Muscle layer of colon (tissue), 2 donors: ENCODE data around the gene DNAH12.
A peak's percentile ranks its signal among the peaks of the same experiment; 100 is the strongest.

Experiments used
- H3K27ac ChIP-seq: one replicate; pipeline ENCODE4 v1.7.0; 2013; ENCODE audit warnings: low read depth, mild to moderate bottlenecking, low read length, moderate library complexity
- H3K27me3 ChIP-seq, 2 donors: one replicate each; pipeline ENCODE4 v1.7.0; 2013; ENCODE audit warnings: low read length in 2 of 2, mild to moderate bottlenecking in 2 of 2; ENCODE audit not compliant: insufficient read depth in 2 of 2, control insufficient read depth in 1 of 2
- H3K36me3 ChIP-seq: one replicate; pipeline ENCODE4 v1.7.0; 2013; ENCODE audit warnings: mild to moderate bottlenecking, low read length; ENCODE audit not compliant: insufficient read depth
- H3K4me1 ChIP-seq: one replicate; pipeline ENCODE4 v1.7.0; 2013; ENCODE audit warnings: mild to moderate bottlenecking, low read length; ENCODE audit not compliant: insufficient read depth
- H3K4me3 ChIP-seq, 2 donors: one replicate each; pipeline ENCODE4 v1.7.0; 2013; ENCODE audit warnings: low read length in 2 of 2, low read depth in 1 of 2, mild to moderate bottlenecking in 1 of 2, moderate library complexity in 1 of 2
- H3K9ac ChIP-seq: one replicate; pipeline ENCODE4 v1.7.0; 2013; ENCODE audit warnings: low read length
- H3K9me3 ChIP-seq: one replicate; pipeline ENCODE4 v1.7.0; 2013; ENCODE audit warnings: mild to moderate bottlenecking, low read length
- donor health status: abdominal sarcoma.
- donor health status: Adenocarcinoma of cecum.

Gene DNAH12

DNA sequence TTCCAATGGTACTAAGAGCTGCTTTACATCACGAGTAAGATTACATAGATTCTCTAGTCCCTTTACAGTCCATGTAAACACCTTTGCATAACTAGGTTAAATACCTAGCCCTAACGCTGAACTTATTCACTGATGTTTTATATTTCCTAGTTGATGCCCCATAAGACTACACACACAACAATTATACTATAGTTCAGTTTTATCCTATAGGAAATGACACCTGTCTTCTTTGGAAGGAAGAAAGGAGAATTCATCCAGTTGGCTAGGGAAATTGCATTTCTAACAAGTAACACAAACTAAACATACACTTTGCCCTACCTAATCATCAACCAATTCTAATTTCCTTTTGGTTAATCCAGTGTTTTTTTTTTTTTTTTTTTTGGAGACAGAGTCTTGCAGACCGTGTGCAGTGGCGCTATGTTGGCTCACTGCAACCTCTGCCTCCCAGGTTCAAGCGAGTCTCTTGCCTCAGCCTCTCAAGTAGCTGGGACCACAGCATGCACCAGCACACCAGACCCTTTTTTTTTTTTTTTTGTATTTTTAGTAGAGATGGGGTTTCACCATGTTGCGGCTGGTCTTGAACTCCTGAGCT, 25.8 kb upstream of the DNAH12 start:
- no peak overlapping the region for H3K27ac ChIP-seq
- no peaks in the 10 kb centered on the region for H3K27me3 ChIP-seq
- peaks cover 40% of the 10 kb centered on the region for H3K36me3 ChIP-seq
- H3K9ac ChIP-seq: no peak overlapping the region
- H3K9me3 ChIP-seq: no peaks in the 10 kb centered on the region
- no peaks in the 10 kb centered on the region for H3K4me1 ChIP-seq
- H3K4me3 ChIP-seq: no peak overlapping the region

DNA sequence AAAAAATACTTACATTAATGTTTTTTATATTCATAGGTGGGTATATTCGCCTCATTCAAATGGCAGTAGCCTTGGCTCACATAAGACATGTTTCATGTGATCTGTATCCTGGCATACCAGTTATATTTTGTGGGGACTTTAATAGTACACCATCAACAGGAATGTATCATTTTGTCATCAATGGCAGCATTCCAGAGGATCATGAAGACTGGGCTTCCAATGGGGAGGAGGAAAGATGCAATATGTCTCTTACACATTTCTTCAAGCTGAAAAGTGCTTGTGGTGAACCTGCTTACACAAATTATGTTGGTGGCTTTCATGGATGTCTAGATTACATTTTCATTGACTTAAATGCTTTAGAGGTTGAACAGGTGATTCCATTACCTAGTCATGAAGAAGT, 15.4 kb upstream of the DNAH12 start:
- H3K9me3 ChIP-seq: no peaks in the 10 kb centered on the region
- H3K36me3 ChIP-seq: peaks cover 8% of the 10 kb centered on the region
- H3K4me1 ChIP-seq: peaks cover 26% of the 10 kb centered on the region
- H3K4me3 ChIP-seq: no peak overlapping the region
- H3K9ac ChIP-seq: no peak overlapping the region
- no peaks in the 10 kb centered on the region for H3K27me3 ChIP-seq
- no peak overlapping the region for H3K27ac ChIP-seq

DNA sequence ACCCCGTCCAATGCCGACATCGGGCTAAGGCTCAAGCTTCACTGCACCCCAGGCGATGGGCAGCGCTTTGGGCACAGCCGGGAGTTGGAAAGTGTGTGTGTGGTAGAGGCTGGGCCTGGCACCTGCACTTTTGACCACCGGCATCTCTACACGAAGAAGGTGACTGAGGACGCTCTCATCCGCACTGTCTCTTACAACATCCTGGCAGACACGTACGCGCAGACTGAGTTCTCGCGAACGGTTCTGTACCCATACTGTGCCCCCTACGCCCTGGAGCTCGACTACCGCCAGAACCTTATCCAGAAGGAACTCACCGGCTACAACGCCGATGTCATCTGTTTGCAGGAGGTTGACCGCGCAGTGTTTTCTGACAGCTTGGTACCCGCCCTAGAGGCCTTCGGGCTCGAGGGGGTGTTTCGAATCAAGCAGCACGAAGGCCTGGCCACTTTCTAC, 13.0 kb upstream of the DNAH12 start:
- Histone ChIP-seq H3K4me1 (peaks cover 26% of the 10 kb centered on the region), H3K36me3 (peaks cover 8% of the 10 kb centered on the region), H3K4me3 (peak overlapping the region; percentile 87 to 100), H3K27me3 (no peaks in the 10 kb centered on the region), H3K9ac (peak overlapping the region; percentile 92), H3K27ac (peak overlapping the region; percentile 97), H3K9me3 (no peaks in the 10 kb centered on the region)

DNA sequence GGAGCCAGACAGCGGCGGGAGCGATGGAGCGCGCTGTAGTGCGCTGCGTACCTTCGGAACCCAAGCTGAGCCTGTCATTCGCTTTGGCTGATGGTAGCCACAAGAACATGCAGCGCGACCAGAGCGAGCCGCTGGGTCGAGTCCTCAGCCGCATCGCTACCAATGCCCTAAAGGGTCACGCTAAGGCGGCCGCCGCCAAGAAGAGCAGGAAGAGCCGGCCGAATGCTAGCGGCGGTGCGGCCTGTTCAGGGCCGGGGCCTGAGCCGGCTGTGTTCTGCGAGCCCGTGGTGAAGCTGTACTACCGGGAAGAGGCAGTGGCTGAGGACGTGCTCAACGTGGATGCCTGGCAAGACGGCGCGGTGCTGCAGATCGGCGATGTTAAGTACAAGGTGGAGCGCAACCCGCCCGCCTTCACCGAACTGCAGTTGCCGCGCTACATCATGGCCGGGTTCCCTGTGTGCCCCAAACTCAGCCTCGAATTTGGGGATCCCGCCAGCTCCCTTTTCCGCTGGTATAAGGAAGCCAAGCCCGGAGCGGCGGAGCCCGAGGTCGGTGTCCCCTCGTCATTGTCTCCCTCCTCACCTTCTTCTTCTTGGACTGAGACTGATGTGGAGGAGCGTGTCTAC, 12.4 kb upstream of the DNAH12 start:
- Histone ChIP-seq H3K27ac (peak overlapping the region; percentile 97), H3K4me3 (peak overlapping the region; percentile 87 to 100), H3K9ac (peak overlapping the region; percentile 92), H3K27me3 (no peaks in the 10 kb centered on the region), H3K9me3 (no peaks in the 10 kb centered on the region), H3K36me3 (peaks cover 7% of the 10 kb centered on the region), H3K4me1 (peaks cover 26% of the 10 kb centered on the region)

DNA sequence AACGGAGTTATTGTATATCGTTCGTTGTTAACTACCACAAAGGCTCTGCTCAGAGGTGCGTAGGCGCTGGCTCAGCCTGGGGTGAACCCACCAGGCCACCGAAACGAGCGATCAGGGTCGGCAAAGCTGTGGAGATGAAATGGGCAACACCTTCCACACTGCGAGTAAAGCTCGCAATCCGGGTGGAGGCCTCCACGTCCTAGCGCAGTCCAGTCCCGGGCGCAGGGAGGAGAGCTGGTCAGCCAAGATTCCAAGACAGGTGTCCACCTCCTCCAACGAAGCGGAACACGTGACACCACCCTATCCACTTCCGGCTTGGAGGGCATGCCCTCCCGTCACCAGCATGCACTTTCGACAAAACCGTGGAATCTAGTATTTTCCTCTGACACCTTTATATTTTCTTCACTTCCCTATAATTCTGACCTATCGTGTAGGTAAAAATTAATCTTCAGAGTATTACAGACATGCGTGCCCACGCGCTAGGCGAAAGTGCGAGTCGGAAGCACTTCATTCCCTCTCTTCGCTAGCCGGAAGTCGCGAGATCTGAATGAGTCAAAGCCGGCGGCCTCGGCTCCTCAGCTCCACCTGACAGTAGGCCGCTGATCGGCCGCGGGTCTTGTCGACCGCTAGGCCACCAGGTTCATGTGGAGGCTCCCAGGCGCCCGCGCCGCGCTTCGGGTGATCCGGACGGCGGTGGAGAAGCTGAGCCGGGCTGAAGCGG, 11.8 kb upstream of the DNAH12 start, which contains the start of gene PDE12:
TSS of gene PDE12 (plus strand) at position 537 of the 721 bp plus-strand sequence. CDS start at position 643, 106 bp downstream.
- Histone ChIP-seq H3K36me3 (peaks cover 4% of the 10 kb centered on the region), H3K9ac (peak within 1 kb of the TSS; percentile 92), H3K27ac (peak within 1 kb of the TSS; percentile 97), H3K4me1 (peaks cover 26% of the 10 kb centered on the region), H3K4me3 (peak within 1 kb of the TSS; percentile 87 to 100), H3K27me3 (no peaks in the 10 kb centered on the region), H3K9me3 (no peaks in the 10 kb centered on the region)

DNA sequence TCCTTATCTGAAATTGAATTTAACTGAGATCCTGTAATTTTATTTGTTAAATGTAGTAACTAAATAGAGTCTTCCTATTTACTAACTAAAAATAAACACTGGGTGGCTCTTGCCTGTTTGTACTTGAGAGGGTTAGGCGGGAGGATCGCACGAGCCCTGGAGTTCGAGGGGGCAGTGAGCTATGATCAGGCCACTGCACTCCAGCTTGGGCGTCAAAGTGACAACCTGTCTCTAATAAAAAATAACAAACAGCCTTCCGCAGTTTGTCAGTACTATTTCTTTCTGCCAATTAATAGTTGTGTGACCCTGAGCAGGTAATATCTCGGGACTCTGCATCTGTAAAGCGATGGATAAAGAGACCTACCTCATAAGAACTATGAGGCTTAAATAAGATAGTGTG, 11.2 kb upstream of the DNAH12 start:
- peak overlapping the region; percentile 87 to 100 for H3K4me3 ChIP-seq
- no peaks in the 10 kb centered on the region for H3K9me3 ChIP-seq
- no peaks in the 10 kb centered on the region for H3K27me3 ChIP-seq
- H3K9ac ChIP-seq: peak overlapping the region; percentile 92
- H3K4me1 ChIP-seq: peaks cover 26% of the 10 kb centered on the region
- H3K36me3 ChIP-seq: peaks cover 4% of the 10 kb centered on the region
- H3K27ac ChIP-seq: peak overlapping the region; percentile 97

DNA sequence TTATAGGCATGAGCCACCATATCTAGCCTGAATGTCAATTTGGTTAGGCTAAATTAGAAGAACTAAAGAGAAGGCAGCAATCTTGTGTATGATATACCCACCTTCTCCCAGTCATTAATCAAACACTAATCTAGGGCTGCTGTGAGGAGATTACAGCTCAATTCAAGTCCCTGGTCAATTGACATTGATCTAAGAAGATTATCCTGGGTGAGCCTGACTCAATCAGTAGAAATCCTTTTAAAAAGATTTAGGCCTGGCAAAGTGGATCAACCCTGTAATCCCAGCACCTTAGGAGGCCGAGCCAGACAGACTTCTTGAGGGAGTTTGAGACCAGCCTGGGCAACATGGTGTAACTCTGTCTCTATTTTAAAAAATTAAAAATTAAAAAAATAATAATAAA, 2.5 kb upstream of the DNAH12 start:
- Histone ChIP-seq H3K36me3 (no peaks in the 10 kb centered on the region), H3K4me3 (no peak overlapping the region), H3K9ac (no peak overlapping the region), H3K27ac (no peak overlapping the region), H3K27me3 (no peaks in the 10 kb centered on the region), H3K4me1 (no peaks in the 10 kb centered on the region), H3K9me3 (no peaks in the 10 kb centered on the region)

DNA sequence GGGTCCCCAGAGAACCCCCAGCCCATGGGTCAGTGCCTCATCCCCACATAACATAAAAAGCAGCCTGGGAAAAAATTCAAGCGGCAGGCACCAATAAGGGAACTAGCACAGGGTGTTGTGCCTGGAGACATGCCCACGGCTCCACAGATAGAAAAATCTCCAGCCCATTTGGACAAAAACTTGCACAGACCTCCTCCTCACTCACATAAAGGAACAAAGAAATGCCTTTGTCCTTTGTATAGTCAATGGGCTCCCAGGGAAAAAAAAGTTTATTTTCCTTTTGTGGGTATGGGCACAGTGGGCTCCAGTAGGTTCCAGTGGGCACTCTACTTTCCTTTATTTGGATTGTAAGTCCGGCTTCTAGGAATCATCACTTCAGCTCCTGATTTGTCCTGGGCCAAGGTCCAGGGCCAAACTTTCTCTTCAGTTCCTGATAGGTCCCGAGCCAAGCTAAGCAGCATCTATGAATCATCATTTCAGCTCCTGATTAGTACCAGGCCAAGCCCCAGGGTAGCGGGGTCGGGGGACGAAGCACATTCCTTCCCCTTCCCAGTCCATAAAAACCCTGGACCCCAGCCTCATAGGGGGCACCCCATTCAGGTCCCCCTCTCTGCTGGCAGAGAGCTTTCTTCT, 1.6 kb upstream of the DNAH12 start:
- Histone ChIP-seq H3K4me3 (no peak overlapping the region), H3K36me3 (no peaks in the 10 kb centered on the region), H3K27me3 (no peaks in the 10 kb centered on the region), H3K9me3 (no peaks in the 10 kb centered on the region), H3K27ac (no peak overlapping the region), H3K4me1 (no peaks in the 10 kb centered on the region), H3K9ac (no peak overlapping the region)

DNA sequence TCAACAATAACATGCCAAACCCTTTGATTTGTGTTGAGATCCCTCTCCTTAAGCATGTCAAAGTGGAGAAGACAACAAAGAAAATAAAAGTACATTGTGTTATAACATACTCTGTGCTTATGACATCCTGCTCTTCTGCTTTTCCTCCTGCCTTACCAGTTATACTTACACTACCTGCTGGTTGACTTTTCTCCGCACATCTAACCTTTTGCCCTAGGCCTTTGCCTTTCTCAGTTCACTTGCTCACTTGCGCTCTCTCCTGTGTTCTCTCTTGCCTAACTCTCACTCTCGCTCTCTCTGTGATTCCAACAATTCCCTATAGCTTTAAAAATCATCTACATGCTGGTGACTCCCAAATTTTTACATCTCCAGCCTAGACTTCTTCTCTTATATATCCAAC, 5.7 kb downstream of the DNAH12 start:
- Histone ChIP-seq H3K4me1 (no peaks in the 10 kb centered on the region), H3K27ac (no peak overlapping the region), H3K4me3 (no peak overlapping the region), H3K9me3 (no peaks in the 10 kb centered on the region), H3K9ac (no peak overlapping the region), H3K36me3 (no peaks in the 10 kb centered on the region), H3K27me3 (no peaks in the 10 kb centered on the region)

DNA sequence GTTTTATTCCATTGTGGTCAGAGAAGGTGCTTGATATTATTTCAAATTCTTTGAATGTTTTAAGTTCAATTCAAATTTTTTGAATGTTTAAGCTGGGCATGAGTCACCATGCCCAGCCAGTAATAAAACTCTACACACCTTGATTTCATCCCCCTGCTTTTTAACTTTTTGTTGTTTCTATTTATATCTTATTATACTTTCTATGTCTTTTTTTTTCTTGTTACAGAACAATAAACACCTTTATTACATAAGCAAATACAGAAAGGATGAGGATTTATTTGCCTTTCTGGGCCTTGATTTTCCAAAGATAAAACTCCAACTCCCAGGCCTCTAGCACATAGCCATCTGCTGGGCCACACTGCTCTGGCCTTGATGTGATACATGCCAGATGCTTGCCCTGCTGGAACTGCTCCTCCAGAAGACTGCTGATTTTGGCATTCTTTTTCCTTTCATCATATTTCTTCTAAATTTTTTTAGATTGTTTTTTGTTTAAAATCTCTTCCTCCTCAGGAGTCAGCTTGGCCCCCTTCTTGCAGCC, 14.0 kb downstream of the DNAH12 start:
- H3K27ac ChIP-seq: no peak overlapping the region
- no peak overlapping the region for H3K4me3 ChIP-seq
- H3K9me3 ChIP-seq: no peaks in the 10 kb centered on the region
- H3K27me3 ChIP-seq: no peaks in the 10 kb centered on the region
- H3K36me3 ChIP-seq: no peaks in the 10 kb centered on the region
- H3K9ac ChIP-seq: no peak overlapping the region
- H3K4me1 ChIP-seq: no peaks in the 10 kb centered on the region

DNA sequence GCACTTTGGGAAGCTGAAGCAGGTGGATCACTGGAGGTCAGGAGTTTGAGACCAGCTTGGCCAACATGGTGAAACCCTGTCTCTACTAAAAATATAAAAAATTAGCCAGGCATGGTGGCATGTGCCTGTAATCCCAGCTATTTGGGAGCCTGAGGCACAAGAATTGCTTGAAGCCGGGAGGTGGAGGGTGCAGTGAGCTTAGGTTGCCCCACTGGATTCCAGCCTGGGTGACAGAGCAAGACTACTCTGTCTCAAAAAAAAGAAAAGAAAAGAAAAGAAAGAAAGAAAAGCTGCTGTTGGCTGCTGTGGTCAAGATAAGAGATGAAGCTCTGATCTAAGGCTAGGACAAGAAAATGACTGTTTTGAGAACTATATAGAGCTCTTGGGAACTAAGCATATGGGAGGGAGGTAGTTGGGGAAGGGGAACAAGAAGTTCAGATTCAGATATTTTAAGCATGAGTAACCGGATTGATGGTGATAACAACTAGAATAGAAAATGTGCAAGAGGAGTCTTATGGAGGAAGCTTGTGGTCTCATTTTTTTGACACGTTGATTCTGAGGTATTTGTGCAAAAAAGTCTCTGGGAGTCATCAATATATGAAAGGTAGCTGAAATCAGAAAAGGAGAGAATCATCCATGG, 25.7 kb downstream of the DNAH12 start:
- no peaks in the 10 kb centered on the region for H3K4me1 ChIP-seq
- H3K27ac ChIP-seq: no peak overlapping the region
- no peak overlapping the region for H3K4me3 ChIP-seq
- no peaks in the 10 kb centered on the region for H3K27me3 ChIP-seq
- no peaks in the 10 kb centered on the region for H3K36me3 ChIP-seq
- no peak overlapping the region for H3K9ac ChIP-seq
- no peaks in the 10 kb centered on the region for H3K9me3 ChIP-seq
